Ishikawa (cell line): ENCODE data around the gene ERBB4.

ENCODE experiments used
- CEBPB ChIP-seq: IDR thresholded peaks from 2 replicates; pipeline ENCODE4 v1.6.1; 2012
- CREB1 ChIP-seq: IDR thresholded peaks from 2 replicates; pipeline ENCODE4 v1.6.1; 2012; ENCODE audit warnings: low read depth
- EGR1 ChIP-seq: IDR thresholded peaks from 2 replicates; pipeline ENCODE4 v1.6.1; 2012
- EP300 ChIP-seq: IDR thresholded peaks from 2 replicates; pipeline ENCODE4 v1.6.1; 2012; ENCODE audit warnings: borderline replicate concordance
- FOXM1 ChIP-seq: IDR thresholded peaks from 2 replicates; pipeline ENCODE4 v1.6.1; 2012; ENCODE audit warnings: low read depth, borderline replicate concordance
- NFIC ChIP-seq: IDR thresholded peaks from 2 replicates; pipeline ENCODE4 v1.6.1; 2012
- RAD21 ChIP-seq: IDR thresholded peaks from 2 replicates; pipeline ENCODE4 v1.6.1; 2012; ENCODE audit warnings: low read depth
- TAF1 ChIP-seq: IDR thresholded peaks from 2 replicates; pipeline ENCODE4 v1.6.1; 2012; ENCODE audit warnings: low read depth, mild to moderate bottlenecking
- TEAD4 ChIP-seq: IDR thresholded peaks from 2 replicates; pipeline ENCODE4 v1.6.1; 2012
- YY1 ChIP-seq: IDR thresholded peaks from 2 replicates; pipeline ENCODE4 v1.6.1; 2012; ENCODE audit warnings: low read depth
- ZBTB7A ChIP-seq: IDR thresholded peaks from 2 replicates; pipeline ENCODE4 v1.6.1; 2012; ENCODE audit warnings: low read depth
- TF ChIP-seq, protein P1 (sequence below): IDR thresholded peaks from 2 replicates; pipeline ENCODE4 v1.6.1; 2012
- TF ChIP-seq, protein P2 (sequence below): IDR thresholded peaks from 2 replicates; pipeline ENCODE4 v1.6.1; 2012; ENCODE audit warnings: low read depth, mild to moderate bottlenecking

DNA sequence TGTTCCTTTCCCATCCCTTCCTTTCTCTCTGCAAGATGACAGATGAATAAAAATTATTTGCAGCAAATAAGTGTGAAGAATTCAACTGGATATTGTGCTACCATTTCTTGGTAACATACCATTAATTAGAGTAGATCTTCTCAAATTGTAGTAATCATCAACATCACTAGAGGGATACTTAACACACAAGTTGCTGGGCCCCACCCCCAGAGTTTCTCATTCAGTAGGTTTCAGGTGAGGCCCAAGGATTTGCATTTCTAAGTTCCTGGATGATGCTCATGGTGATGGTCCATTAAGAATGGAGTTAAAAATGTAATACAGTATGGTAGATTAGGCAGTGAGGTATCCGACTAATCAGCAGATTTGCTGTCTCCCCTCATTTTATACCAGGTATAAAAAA lies 594.0 kb downstream of the ERBB4 start:
- TF ChIP-seq, protein P1, sequence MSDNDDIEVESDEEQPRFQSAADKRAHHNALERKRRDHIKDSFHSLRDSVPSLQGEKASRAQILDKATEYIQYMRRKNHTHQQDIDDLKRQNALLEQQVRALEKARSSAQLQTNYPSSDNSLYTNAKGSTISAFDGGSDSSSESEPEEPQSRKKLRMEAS, result no peak
- no peak for TF ChIP-seq TEAD4
- TF ChIP-seq EP300, result no peak
- TF ChIP-seq, protein P2, sequence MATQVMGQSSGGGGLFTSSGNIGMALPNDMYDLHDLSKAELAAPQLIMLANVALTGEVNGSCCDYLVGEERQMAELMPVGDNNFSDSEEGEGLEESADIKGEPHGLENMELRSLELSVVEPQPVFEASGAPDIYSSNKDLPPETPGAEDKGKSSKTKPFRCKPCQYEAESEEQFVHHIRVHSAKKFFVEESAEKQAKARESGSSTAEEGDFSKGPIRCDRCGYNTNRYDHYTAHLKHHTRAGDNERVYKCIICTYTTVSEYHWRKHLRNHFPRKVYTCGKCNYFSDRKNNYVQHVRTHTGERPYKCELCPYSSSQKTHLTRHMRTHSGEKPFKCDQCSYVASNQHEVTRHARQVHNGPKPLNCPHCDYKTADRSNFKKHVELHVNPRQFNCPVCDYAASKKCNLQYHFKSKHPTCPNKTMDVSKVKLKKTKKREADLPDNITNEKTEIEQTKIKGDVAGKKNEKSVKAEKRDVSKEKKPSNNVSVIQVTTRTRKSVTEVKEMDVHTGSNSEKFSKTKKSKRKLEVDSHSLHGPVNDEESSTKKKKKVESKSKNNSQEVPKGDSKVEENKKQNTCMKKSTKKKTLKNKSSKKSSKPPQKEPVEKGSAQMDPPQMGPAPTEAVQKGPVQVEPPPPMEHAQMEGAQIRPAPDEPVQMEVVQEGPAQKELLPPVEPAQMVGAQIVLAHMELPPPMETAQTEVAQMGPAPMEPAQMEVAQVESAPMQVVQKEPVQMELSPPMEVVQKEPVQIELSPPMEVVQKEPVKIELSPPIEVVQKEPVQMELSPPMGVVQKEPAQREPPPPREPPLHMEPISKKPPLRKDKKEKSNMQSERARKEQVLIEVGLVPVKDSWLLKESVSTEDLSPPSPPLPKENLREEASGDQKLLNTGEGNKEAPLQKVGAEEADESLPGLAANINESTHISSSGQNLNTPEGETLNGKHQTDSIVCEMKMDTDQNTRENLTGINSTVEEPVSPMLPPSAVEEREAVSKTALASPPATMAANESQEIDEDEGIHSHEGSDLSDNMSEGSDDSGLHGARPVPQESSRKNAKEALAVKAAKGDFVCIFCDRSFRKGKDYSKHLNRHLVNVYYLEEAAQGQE, result no peak
- no peak for TF ChIP-seq RAD21
- no peak for TF ChIP-seq TAF1
- no peak for TF ChIP-seq NFIC
- TF ChIP-seq FOXM1, result no peak
- no peak for TF ChIP-seq ZBTB7A
- TF ChIP-seq YY1, result no peak
- TF ChIP-seq CEBPB, result no peak
- no peak for TF ChIP-seq EGR1
- TF ChIP-seq CREB1, result no peak
